ENCODE results near the gene OSBPL3.

GRCh38 chr7:24966802-24967201, 13.2 kb downstream of the OSBPL3 start:
- TF ChIP-seq CTCF (IDR thresholded peaks at IDR 0.05; ENCODE audit: insufficient read depth, low read length, poor library complexity, severe bottlenecking) (no peak), EZH2phosphoT487 (conservative IDR thresholded peaks at IDR 0.05; ENCODE audit: low read length) (no peak)
